HepG2 (cell line): Measurements from ENCODE around the gene TADA3. TPM values are rescaled to one million over a fixed set of nuclear protein-coding genes. Genes with fewer than 3 reads are reported as not detected.

Experiments used
- ATAC-seq: fragments of 200-7000 bp; cut with Tn5 transposase; 3 replicates; pipeline ENCODE4 v1.9.1; 2020; ENCODE audit warnings: mild to moderate bottlenecking, moderate library complexity
- BruUV-seq: library from RNA; stranded (reverse); fragments of 400-500 nt; replicated peaks from 2 replicates; lab custom pipeline; 2021; lab: Mats Ljungman, UMichigan
- CTCF ChIA-PET: fragments of 300-600 bp; formaldehyde crosslinking; extraction: SDS; loops from one replicate; lab custom pipeline; 2021; ENCODE audit warnings: low total read pairs, inconsistent platforms, low intra/inter-chr PET ratio; lab: Yijun Ruan, JAX
- POLR2A ChIA-PET: fragments of 350-600 bp; sonication (Branson Sonifier 250); formaldehyde crosslinking; loops from one replicate; lab custom pipeline; 2020; ENCODE audit warnings: antibody characterized with exemption, inconsistent platforms; lab: Yijun Ruan, JAX
- DNase-seq: peaks from one replicate; pipeline ENCODE4 v3.0.0-alpha.2; 2015; ENCODE audit warnings: low spot score
- FAIRE-seq: peaks from 3 replicates; lab custom pipeline; 2011; peaks lifted over from hg19 to GRCh38; lab: Jason Lieb, UNC
- H2AFZ ChIP-seq: one replicate; pipeline ENCODE4 v1.6.1; 2011; ENCODE audit warnings: low read length, inconsistent platforms
- H3K27ac ChIP-seq: fragments of 300-600 bp; 3 replicates; pipeline ENCODE4 v1.8.0; 2011; ENCODE audit warnings: mixed run types, mild to moderate bottlenecking, mixed read lengths, low read length, inconsistent platforms; ENCODE audit not compliant: insufficient read depth; ENCODE audit errors: extremely low read length
- H3K27me3 ChIP-seq, 2 experiments: fragments of 200-600 bp in 1 of 2; 2 replicates in 1 of 2; 3 replicates in 1 of 2; pipeline versions ENCODE4 v1.6.0 to v1.8.0; 2011; ENCODE audit warnings: low read length in 2 of 2, mild to moderate bottlenecking in 2 of 2, moderate library complexity in 2 of 2, inconsistent platforms in 1 of 2; ENCODE audit not compliant: insufficient read depth in 2 of 2, control insufficient read depth in 1 of 2
- H3K36me3 ChIP-seq, 2 experiments: fragments of 200-600 bp in 1 of 2; replicated peaks in 1 of 2; 2 replicates in 1 of 2; 3 replicates in 1 of 2; pipeline versions ENCODE4 v1.5.1 to v1.8.0; 2011; ENCODE audit warnings: low read length in 2 of 2, inconsistent platforms in 1 of 2; ENCODE audit not compliant: insufficient read depth in 2 of 2, control insufficient read depth in 1 of 2
- H3K4me1 ChIP-seq: 2 replicates; pipeline ENCODE4 v1.5.1; 2012; ENCODE audit warnings: low read length, inconsistent platforms; ENCODE audit not compliant: insufficient read depth
- H3K4me2 ChIP-seq: 2 replicates; pipeline ENCODE4 v1.6.0; 2011; ENCODE audit warnings: low read depth, low read length, inconsistent platforms
- H3K4me3 ChIP-seq, 3 experiments: fragments of 200-600 bp in 1 of 3; sonication (generic), shearing (Covaris generic) in 1 of 3; replicated peaks in 1 of 3; 2 replicates each; pipeline ENCODE4 v1.5.1; 2011 to 2016; ENCODE audit warnings: low read length in 3 of 3, inconsistent platforms in 2 of 3, low read depth in 2 of 3, mild to moderate bottlenecking in 2 of 3, control low read depth in 1 of 3, mixed read lengths in 1 of 3; ENCODE audit not compliant: insufficient read depth in 1 of 3
- H3K79me2 ChIP-seq: one replicate; pipeline ENCODE4 v1.6.1; 2011; ENCODE audit warnings: low read length, inconsistent platforms; ENCODE audit not compliant: insufficient read depth
- H3K9ac ChIP-seq: 2 replicates; pipeline ENCODE4 v1.6.0; 2011; ENCODE audit warnings: mild to moderate bottlenecking, low read depth, low read length, inconsistent platforms; ENCODE audit not compliant: insufficient read depth
- H3K9me3 ChIP-seq: 2 replicates; pipeline ENCODE4 v1.5.1; 2012; ENCODE audit warnings: mild to moderate bottlenecking, low read length
- H4K20me1 ChIP-seq: 2 replicates; pipeline ENCODE4 v1.6.0; 2011; ENCODE audit warnings: inconsistent platforms, mild to moderate bottlenecking, low read length, moderate library complexity; ENCODE audit not compliant: insufficient read depth
- AGO2 ChIP-seq: fragments of 200-400 bp; formaldehyde crosslinking; optimal IDR thresholded peaks from 2 replicates; pipeline ENCODE3; 2017; ENCODE audit warnings: mild to moderate bottlenecking, low read depth, low read length, moderate library complexity
- DMAP1 ChIP-seq: IDR thresholded peaks from 2 replicates; pipeline ENCODE4 v1.6.1; 2016
- FOXC1 ChIP-seq: sonication (generic); formaldehyde crosslinking; IDR thresholded peaks from 2 replicates; pipeline ENCODE4 v1.8.0; 2022; ENCODE audit warnings: mild to moderate bottlenecking, missing genetic modification reagents, borderline replicate concordance
- GFI1 ChIP-seq: sonication (generic); formaldehyde crosslinking; IDR thresholded peaks from 2 replicates; pipeline ENCODE4 v1.5.0; 2020; ENCODE audit warnings: missing genetic modification reagents, mild to moderate bottlenecking, borderline replicate concordance
- TAF1 ChIP-seq: sonication (generic); formaldehyde crosslinking; IDR thresholded peaks from 2 replicates; pipeline ENCODE4 v1.4.0; 2020; ENCODE audit warnings: missing genetic modification reagents
- TEAD3 ChIP-seq: optimal IDR thresholded peaks from 2 replicates; pipeline ENCODE3; 2016; ENCODE audit warnings: borderline replicate concordance
- THYN1 ChIP-seq: sonication (generic); formaldehyde crosslinking; IDR thresholded peaks from 2 replicates; pipeline ENCODE4 v1.8.1; 2023; ENCODE audit warnings: low read depth, mild to moderate bottlenecking, moderate library complexity, missing genetic modification reagents, borderline replicate concordance
- ZNF124 ChIP-seq: sonication (generic); formaldehyde crosslinking; IDR thresholded peaks from 2 replicates; pipeline ENCODE4 v1.4.0; 2020; ENCODE audit warnings: missing genetic modification reagents
- ZNF33A ChIP-seq: sonication (generic); formaldehyde crosslinking; IDR thresholded peaks from 2 replicates; pipeline ENCODE4 v1.5.1; 2020; ENCODE audit warnings: missing genetic modification reagents, mild to moderate bottlenecking, moderate library complexity, borderline replicate concordance
- WGBS: methylation state at CpG from one replicate; pipeline ENCODE4 v1.1.6; 2017; ENCODE audit warnings: low lambda C conversion rate; 5-methylcytosine and 5-hydroxymethylcytosine counted together
- in situ Hi-C: cut with HindIII; loops from 2 replicates; pipeline ENCODE4 v1.10.0; 2017; ENCODE audit warnings: low pct_unique_long_range_greater_than_20kb; ENCODE audit not compliant: extremely low pct_ligation_motif_present
- intact Hi-C: fragments of 100-400 bp; cut with micrococcal nuclease; formaldehyde crosslinking; loops from one replicate; pipeline ENCODE4 v1.10.0; 2022; ENCODE audit not compliant: unreplicated experiment
- polyA plus RNA-seq, 8 experiments: library from polyadenylated mRNA; depleted of rRNA in 3 of 8; stranded (reverse) in 7 of 8; unstranded in 1 of 8; fragments of >200 nt; fragmentation: Illumina TruSeq in 4 of 8; extraction: Trizol in 4 of 8; gene quantifications; 2 replicates each; pipeline versions ENCODE4 v1.2.1 to v1.2.3, GENCODE V29; 2011 to 2016; ENCODE audit warnings: low read depth in 4 of 8, missing spikeins in 1 of 8, mixed read lengths in 1 of 8; ENCODE audit not compliant: insufficient read depth in 1 of 8
- total RNA-seq, 5 experiments: library from RNA; depleted of rRNA; stranded (reverse); fragments of >200 nt; fragmentation: Illumina TruSeq; extraction: Trizol; gene quantifications; 2 replicates each; pipeline ENCODE4 v1.2.3, GENCODE V29; 2016; ENCODE audit warnings: low read depth in 1 of 5
- TF ChIP-seq, protein P1 (sequence below): IDR thresholded peaks from 2 replicates; pipeline ENCODE4 v1.6.1; 2016; ENCODE audit warnings: mild to moderate bottlenecking
- TF ChIP-seq, protein P2 (sequence below): sonication (generic); formaldehyde crosslinking; IDR thresholded peaks from 2 replicates; pipeline ENCODE4 v1.5.0; 2020; ENCODE audit warnings: mild to moderate bottlenecking, missing genetic modification reagents
- TF ChIP-seq, protein P3 (sequence below): sonication (generic); formaldehyde crosslinking; IDR thresholded peaks from 2 replicates; pipeline ENCODE4 v1.8.0; 2022; ENCODE audit warnings: mild to moderate bottlenecking, missing genetic modification reagents, borderline replicate concordance

Gene TADA3
- total and polyA plus RNA-seq, 2 of the 13 experiments (the other 11 are each of a cell fraction or from before 2014, with no cell fraction given): 32.1 to 37.1 TPM

DNA sequence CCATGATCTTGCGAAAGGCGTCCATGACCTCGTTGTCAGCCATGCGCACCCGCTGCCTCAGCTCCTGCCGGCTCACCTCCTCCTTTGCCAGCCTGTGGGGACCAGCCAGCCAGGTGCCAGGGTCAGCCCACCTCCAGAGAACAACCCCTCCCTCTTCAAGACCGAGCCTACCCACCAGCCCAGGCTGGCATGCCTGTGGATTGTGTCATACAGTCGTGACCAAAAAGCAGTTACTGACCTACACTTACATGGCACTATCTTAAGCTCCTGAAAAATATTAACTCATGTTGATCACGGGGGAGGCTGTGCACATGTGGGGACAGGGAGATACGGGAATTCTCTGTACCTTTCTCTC is 11.8 kb downstream of the TADA3 start:
- over 99% methylated on average over 8 of the region's 10 CpGs for WGBS
- Histone ChIP-seq H3K9me3 (no peaks in the 10 kb centered on the region), H3K27ac (no peak overlapping the region), H3K4me1 (peaks cover 16% of the 10 kb centered on the region), H3K4me2 (no peak overlapping the region), H2AFZ (no peak overlapping the region), H3K9ac (no peak overlapping the region), H3K36me3 (peaks cover 14 to 34% of the 10 kb centered on the region in 2 experiments), H3K4me3 (no peak overlapping the region), H3K27me3 (no peaks in the 10 kb centered on the region), H4K20me1 (no peaks in the 10 kb centered on the region), H3K79me2 (no peaks in the 10 kb centered on the region)
- no peak for DNase-seq
- ChIA-PET POLR2A (interaction anchor here (2.5 kb wide), 1 partner anchor 12 kb away, joined by 15 read pairs; the partner anchor contains the start of genes ARPC4 and TADA3), CTCF (no interaction called here)
- intact Hi-C loops (no loop called here), in situ Hi-C loops (no loop called here)
- ATAC-seq: no peak
- no peak for TF ChIP-seq TAF1
- peak; percentile 33 for TF ChIP-seq AGO2
- no TSS peak for BruUV-seq
- FAIRE-seq: no peak

DNA sequence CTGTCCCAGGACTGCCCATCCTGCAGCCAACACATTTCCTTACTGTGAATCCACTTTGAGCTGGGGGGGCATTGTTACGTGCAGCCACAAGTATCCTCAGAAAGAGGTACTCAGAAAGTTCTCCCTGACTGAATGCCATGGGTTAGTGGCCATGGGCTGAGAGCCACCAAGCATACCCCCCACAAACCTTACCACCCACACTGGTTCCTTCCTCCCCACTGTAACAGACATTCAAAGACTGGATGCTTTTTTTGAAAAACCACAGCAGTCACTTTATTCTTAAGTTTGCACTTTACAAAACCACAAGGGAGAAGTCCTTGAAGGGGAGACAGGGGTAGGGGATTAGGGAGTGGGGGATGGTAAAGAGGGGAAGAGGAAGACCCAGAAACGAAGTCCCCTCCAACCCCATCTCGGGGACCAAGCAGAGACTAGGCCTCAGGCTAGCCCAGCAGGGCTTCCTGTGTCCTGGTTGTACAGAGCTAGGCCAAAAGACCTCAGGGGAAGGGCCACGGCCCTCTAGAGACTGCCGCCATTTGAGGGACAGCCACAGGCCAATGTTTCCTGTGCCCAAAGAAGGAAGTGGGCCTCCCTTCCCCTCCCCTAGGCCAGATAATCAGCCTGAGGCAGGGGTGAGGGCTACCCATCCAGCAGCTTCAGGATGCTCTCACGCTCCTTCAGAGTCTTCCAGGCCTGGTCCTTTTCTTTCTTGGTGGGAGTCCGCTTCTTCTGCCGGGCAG is 12.4 kb downstream of the TADA3 start:
- Histone ChIP-seq H3K4me2 (no peak overlapping the region), H3K9me3 (no peaks in the 10 kb centered on the region), H3K4me3 (no peak overlapping the region), H3K27me3 (no peaks in the 10 kb centered on the region), H4K20me1 (no peaks in the 10 kb centered on the region), H3K79me2 (no peaks in the 10 kb centered on the region), H2AFZ (no peak overlapping the region), H3K4me1 (peaks cover 16% of the 10 kb centered on the region), H3K9ac (no peak overlapping the region), H3K27ac (no peak overlapping the region), H3K36me3 (peaks cover 14 to 29% of the 10 kb centered on the region in 2 experiments)
- WGBS: 98% methylated on average over 6 of the region's 8 CpGs
- no TSS peak for BruUV-seq
- ATAC-seq (no peak), FAIRE-seq (no peak), DNase-seq (no peak)
- POLR2A ChIA-PET: no interaction called here
- CTCF ChIA-PET: no interaction called here
- in situ Hi-C loops: no loop called here
- intact Hi-C loops: no loop called here
- TF ChIP-seq, protein P1, sequence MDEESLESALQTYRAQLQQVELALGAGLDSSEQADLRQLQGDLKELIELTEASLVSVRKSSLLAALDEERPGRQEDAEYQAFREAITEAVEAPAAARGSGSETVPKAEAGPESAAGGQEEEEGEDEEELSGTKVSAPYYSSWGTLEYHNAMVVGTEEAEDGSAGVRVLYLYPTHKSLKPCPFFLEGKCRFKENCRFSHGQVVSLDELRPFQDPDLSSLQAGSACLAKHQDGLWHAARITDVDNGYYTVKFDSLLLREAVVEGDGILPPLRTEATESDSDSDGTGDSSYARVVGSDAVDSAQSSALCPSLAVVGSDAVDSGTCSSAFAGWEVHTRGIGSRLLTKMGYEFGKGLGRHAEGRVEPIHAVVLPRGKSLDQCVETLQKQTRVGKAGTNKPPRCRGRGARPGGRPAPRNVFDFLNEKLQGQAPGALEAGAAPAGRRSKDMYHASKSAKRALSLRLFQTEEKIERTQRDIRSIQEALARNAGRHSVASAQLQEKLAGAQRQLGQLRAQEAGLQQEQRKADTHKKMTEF (CRISPR knock-in tag): no peak
- TF ChIP-seq, protein P2, sequence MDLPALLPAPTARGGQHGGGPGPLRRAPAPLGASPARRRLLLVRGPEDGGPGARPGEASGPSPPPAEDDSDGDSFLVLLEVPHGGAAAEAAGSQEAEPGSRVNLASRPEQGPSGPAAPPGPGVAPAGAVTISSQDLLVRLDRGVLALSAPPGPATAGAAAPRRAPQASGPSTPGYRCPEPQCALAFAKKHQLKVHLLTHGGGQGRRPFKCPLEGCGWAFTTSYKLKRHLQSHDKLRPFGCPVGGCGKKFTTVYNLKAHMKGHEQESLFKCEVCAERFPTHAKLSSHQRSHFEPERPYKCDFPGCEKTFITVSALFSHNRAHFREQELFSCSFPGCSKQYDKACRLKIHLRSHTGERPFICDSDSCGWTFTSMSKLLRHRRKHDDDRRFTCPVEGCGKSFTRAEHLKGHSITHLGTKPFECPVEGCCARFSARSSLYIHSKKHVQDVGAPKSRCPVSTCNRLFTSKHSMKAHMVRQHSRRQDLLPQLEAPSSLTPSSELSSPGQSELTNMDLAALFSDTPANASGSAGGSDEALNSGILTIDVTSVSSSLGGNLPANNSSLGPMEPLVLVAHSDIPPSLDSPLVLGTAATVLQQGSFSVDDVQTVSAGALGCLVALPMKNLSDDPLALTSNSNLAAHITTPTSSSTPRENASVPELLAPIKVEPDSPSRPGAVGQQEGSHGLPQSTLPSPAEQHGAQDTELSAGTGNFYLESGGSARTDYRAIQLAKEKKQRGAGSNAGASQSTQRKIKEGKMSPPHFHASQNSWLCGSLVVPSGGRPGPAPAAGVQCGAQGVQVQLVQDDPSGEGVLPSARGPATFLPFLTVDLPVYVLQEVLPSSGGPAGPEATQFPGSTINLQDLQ (CRISPR knock-in tag): no peak
- no peak for TF ChIP-seq FOXC1 (CRISPR knock-in tag)
- TF ChIP-seq ZNF124: no peak
- no peak for TF ChIP-seq ZNF33A
- TF ChIP-seq GFI1 (CRISPR knock-in tag): no peak
- TF ChIP-seq THYN1 (CRISPR knock-in tag): no peak
- TF ChIP-seq TEAD3 (CRISPR knock-in tag): no peak
- TF ChIP-seq DMAP1 (CRISPR knock-in tag): no peak
- TF ChIP-seq, protein P3, sequence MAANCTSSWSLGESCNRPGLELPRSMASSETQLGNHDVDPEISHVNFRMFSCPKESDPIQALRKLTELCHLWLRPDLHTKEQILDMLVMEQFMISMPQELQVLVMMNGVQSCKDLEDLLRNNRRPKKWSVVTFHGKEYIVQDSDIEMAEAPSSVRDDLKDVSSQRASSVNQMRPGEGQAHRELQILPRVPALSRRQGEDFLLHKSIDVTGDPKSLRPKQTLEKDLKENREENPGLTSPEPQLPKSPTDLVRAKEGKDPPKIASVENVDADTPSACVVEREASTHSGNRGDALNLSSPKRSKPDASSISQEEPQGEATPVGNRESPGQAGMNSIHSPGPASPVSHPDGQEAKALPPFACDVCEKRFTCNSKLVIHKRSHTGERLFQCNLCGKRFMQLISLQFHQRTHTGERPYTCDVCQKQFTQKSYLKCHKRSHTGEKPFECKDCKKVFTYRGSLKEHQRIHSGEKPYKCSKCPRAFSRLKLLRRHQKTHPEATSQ: no peak
